GM12865 (cell line): ENCODE measurements around the gene HEXA.

Experiments used
- DNase-seq: peaks from one replicate; pipeline ENCODE4 v3.0.0; 2010; ENCODE audit warnings: low read depth
- H3K4me3 ChIP-seq: 2 replicates; pipeline ENCODE4 v1.5.1; 2011; ENCODE audit warnings: mild to moderate bottlenecking, low read depth, low read length, control low read depth
- TF ChIP-seq, protein P1 (sequence below): IDR thresholded peaks from 2 replicates; pipeline ENCODE4 v1.5.1; 2011; ENCODE audit warnings: low read length, control low read depth, low read depth, inconsistent platforms; ENCODE audit not compliant: insufficient read depth; ENCODE audit errors: missing control alignments

The HEXA gene

DNA sequence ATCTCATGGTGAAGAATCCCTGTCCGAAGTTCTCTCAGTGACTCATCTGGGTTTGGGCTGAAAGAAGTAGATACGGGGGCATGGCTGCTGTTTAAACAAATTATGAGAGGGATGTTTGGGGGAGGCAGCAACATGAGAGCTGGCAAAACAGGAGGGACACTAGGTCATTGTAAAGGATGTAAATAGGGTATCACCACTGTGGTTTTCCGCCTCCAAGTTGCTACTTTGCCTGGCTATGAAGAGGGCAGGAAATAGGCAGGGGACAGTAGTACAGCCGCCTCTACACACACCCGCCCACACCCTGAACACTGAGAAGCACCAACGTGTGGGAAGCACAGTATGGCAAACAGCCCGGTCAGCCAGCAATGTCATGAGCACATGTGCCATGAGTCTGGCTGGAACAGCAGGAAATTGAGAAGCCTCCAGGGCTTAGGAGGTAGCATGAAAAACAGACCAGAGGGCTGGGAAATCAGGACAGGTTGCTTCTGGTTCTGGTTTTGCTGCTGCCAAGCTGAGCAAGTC is 17.1 kb downstream of the HEXA start:
- TF ChIP-seq, protein P1, sequence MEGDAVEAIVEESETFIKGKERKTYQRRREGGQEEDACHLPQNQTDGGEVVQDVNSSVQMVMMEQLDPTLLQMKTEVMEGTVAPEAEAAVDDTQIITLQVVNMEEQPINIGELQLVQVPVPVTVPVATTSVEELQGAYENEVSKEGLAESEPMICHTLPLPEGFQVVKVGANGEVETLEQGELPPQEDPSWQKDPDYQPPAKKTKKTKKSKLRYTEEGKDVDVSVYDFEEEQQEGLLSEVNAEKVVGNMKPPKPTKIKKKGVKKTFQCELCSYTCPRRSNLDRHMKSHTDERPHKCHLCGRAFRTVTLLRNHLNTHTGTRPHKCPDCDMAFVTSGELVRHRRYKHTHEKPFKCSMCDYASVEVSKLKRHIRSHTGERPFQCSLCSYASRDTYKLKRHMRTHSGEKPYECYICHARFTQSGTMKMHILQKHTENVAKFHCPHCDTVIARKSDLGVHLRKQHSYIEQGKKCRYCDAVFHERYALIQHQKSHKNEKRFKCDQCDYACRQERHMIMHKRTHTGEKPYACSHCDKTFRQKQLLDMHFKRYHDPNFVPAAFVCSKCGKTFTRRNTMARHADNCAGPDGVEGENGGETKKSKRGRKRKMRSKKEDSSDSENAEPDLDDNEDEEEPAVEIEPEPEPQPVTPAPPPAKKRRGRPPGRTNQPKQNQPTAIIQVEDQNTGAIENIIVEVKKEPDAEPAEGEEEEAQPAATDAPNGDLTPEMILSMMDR: no peak
- H3K4me3 ChIP-seq: no peak overlapping the region
- peak; percentile 75 for DNase-seq

DNA sequence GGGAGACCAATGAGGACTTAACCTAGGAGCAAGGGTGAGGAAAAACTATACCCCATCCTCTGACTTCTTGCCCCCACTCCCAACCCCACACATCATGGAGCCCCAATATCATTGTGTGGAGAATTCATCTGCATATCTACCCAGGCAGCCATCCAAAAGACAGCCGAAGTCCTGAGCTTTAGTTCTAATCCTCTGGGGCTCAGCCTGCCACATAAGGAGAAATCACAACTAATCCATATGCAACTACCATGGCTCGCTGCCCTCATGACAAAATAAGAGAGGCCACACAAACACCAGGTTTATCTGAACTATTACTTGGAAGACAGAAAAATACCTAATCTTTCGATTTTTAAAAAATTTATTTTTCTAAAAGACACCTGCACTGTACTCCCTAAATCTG is 17.7 kb downstream of the HEXA start:
- TF ChIP-seq, protein P1: no peak
- H3K4me3 ChIP-seq: no peak overlapping the region
- no peak for DNase-seq

DNA sequence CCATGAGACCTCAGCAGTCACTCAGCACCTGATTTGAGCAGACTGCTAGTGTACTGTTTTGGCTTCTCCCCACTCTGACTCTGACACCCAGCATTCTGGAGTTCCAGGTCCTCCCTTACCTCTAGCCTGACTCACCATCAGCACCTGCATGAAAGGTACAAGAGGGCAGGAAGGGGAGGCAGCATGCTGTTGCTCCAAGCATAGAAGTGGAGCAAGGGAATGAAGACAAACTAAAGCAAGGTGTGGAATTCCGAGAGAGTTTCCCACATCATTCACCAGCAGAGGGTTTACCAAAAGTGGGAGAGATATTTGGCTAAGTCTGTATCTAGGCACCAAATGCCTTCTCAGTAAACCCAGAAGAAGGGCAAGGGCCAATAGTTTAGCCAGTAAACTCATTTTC is 21.3 kb downstream of the HEXA start:
- H3K4me3 ChIP-seq: no peak overlapping the region
- no peak for DNase-seq
- TF ChIP-seq, protein P1: no peak

DNA sequence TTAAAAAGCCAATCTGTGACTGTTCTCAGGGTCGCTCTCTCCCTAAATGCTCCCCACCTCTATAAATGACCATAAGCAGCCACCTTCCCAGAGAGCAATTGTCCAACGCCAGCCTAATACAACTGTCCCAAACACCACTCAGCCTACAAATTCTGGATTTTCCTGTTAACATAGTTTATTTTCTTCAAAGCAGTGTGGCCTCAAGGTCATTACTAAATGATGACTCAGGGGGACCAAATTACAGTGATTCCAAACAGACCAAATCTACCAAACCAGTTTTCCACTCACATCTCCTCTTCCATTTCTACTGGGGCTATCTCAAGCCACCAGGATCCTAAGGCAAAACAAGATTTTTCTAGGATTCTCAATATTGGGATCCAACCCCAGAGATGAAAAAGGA is 22.5 kb downstream of the HEXA start:
- TF ChIP-seq, protein P1: no peak
- DNase-seq: no peak
- H3K4me3 ChIP-seq: no peak overlapping the region

DNA sequence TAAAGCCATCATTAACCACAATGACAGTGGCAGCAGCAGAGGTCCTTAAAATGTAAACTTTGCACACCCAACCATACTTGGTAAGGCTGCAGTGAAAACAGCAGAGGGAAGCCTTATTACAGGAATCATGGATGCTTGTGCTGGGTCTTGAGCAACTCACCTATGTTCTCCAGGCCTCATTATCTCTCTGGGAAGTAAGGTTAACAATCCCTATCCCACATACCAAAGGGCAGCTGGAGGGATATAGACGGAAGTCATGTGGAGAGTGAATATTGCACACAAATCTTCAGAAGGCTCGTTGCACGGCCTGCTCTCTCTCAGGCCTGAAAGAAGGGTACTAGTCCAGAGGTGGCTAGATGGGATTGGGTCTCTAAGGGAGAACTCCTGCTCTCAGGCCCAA is 30.0 kb downstream of the HEXA start:
- TF ChIP-seq, protein P1: no peak
- no peak overlapping the region for H3K4me3 ChIP-seq
- no peak for DNase-seq

DNA sequence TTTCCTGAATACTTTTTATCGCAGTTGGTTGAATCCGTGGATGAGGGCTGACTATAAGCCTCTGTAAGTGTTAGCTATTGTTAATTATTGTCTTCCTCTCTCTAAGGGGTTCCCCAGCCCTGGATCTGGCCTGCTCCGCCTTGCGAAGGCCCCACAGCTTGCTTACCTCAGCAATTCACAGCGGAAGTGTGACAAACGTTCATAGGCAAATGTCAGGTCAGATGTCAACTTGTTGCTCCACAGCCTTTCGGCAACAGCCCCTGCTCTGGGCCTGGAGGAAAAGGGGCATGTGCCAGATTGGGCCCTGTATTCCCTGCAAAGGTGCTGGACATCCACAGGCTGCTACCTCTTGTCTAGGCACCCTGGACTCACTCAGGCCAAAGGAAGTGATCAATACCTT is 30.5 kb downstream of the HEXA start:
- H3K4me3 ChIP-seq: no peak overlapping the region
- TF ChIP-seq, protein P1: no peak

DNA sequence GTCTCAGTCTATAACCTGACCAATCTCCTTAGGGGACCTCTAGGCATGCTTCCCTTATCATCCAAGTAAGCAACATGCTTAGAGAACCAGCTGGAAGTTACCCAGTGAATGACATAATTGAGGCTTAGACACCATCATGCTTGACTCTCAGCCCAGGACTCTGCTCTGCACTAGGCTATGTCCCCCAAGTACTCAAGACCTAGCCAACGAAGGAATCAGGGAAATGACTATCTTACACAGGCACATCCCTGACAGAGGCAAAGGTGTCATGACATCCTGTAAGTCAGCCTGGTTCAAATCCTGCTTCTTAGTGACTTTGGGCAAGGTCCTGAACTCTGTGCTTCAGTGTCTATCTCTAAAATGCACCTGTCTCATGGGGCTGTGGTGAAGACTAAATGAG is 31.2 kb downstream of the HEXA start:
- DNase-seq: no peak
- H3K4me3 ChIP-seq: no peak overlapping the region
- TF ChIP-seq, protein P1: no peak

More for the DNA sequence above, 30.5 kb downstream of the HEXA start:
- DNase-seq: no peak
